K562 (cell line): Measurements from ENCODE around the gene ASIP. TPM values are rescaled to one million over a fixed set of nuclear protein-coding genes. Genes with fewer than 3 reads are reported as not detected.

Experiments used
- FOXM1 ChIP-seq, 2 experiments: fragments of 450-650 bp in 1 of 2; sonication (generic) in 1 of 2; formaldehyde crosslinking in 1 of 2; IDR thresholded peaks; 2 replicates each; pipeline versions ENCODE4 v1.6.1 to v1.9.0; 2017 to 2022; ENCODE audit warnings: low read depth in 2 of 2, mild to moderate bottlenecking in 2 of 2, missing genetic modification reagents in 1 of 2, moderate library complexity in 1 of 2
- HDAC3 ChIP-seq: fragments of 450-650 bp; IDR thresholded peaks from 2 replicates; pipeline ENCODE4 v1.6.1; 2018; ENCODE audit warnings: borderline replicate concordance, mild to moderate bottlenecking, moderate library complexity; ENCODE audit not compliant: partially characterized antibody
- HMG20B ChIP-seq: fragments of 250-450 bp; sonication (Bioruptor Pico); IDR thresholded peaks from 2 replicates; pipeline ENCODE4 v1.5.0; 2021; ENCODE audit warnings: mild to moderate bottlenecking
- KLF10 ChIP-seq: fragments of 250-450 bp; sonication (Bioruptor Pico); IDR thresholded peaks from 2 replicates; pipeline ENCODE4 v1.6.1; 2021; ENCODE audit warnings: matching md5 sums
- MTA2 ChIP-seq: fragments of 450-650 bp; IDR thresholded peaks from 2 replicates; pipeline ENCODE4 v1.6.1; 2016; ENCODE audit warnings: low read depth
- MTA3 ChIP-seq: fragments of 450-650 bp; formaldehyde crosslinking; IDR thresholded peaks from 2 replicates; pipeline ENCODE4 v1.6.1; 2017; ENCODE audit warnings: mild to moderate bottlenecking, borderline replicate concordance
- POLR2A ChIP-seq: fragments of 450-650 bp; conservative IDR thresholded peaks from 2 replicates; pipeline ENCODE4 v1.6.1; 2016
- POLR3G ChIP-seq: IDR thresholded peaks from 2 replicates; pipeline ENCODE4 v1.6.1; 2011; ENCODE audit not compliant: insufficient read length, insufficient replicate concordance; ENCODE audit errors: extremely low read depth
- PTTG1 ChIP-seq: fragments of 450-650 bp; IDR thresholded peaks from 2 replicates; pipeline ENCODE4 v1.6.1; 2016; ENCODE audit warnings: low read depth, mild to moderate bottlenecking, missing genetic modification characterization, missing compliant biosample characterization
- SMC3 ChIP-seq: conservative IDR thresholded peaks from 2 replicates; pipeline ENCODE4 v1.6.1; 2011; ENCODE audit warnings: low read depth, low read length, improper control_type of control experiment; ENCODE audit not compliant: insufficient read depth
- ZNF24 ChIP-seq: fragments of 450-650 bp; IDR thresholded peaks from 2 replicates; pipeline ENCODE4 v1.6.1; 2016
- ZNF280B ChIP-seq: fragments of 250-450 bp; sonication (Bioruptor Pico); IDR thresholded peaks from 2 replicates; pipeline ENCODE4 v1.5.1; 2021; ENCODE audit warnings: mild to moderate bottlenecking
- ZNF316 ChIP-seq: fragments of 450-650 bp; IDR thresholded peaks from 2 replicates; pipeline ENCODE4 v1.6.1; 2016
- polyA plus RNA-seq, 8 experiments: library from polyadenylated mRNA; depleted of rRNA in 4 of 8; stranded (reverse) in 5 of 8; unstranded in 3 of 8; fragments of >200 nt; fragmentation: Nextera tagmentation in 2 of 8; fragmentation: Illumina TruSeq in 1 of 8; extraction: Ambion mirVana in 2 of 8; extraction: Trizol in 1 of 8; gene quantifications; 2 replicates each; pipeline versions ENCODE4 v1.2.1 to v1.2.3, GENCODE V29; 2011 to 2014; ENCODE audit warnings: inconsistent platforms in 1 of 8, missing spikeins in 1 of 8
- total RNA-seq, 7 experiments: library from RNA; depleted of rRNA in 6 of 7; stranded (reverse); fragments of >200 nt in 6 of 7; fragmentation: Illumina TruSeq in 2 of 7; extraction: Trizol in 2 of 7; gene quantifications; 2 replicates each; pipeline versions ENCODE4 v1.2.1 to v1.2.3, GENCODE V29; 2011 to 2021; ENCODE audit warnings: low replicate concordance in 1 of 7
- TF ChIP-seq, protein P1 (sequence below): sonication (generic); formaldehyde crosslinking; IDR thresholded peaks from 2 replicates; pipeline ENCODE4 v1.8.1; 2023; ENCODE audit warnings: missing genetic modification reagents, mild to moderate bottlenecking, borderline replicate concordance
- TF ChIP-seq, protein P2 (sequence below): fragments of 250-450 bp; sonication (Bioruptor Pico); IDR thresholded peaks from 2 replicates; pipeline ENCODE4 v1.6.1; 2021; ENCODE audit warnings: mild to moderate bottlenecking
- TF ChIP-seq, protein P3 (sequence below): fragments of 250-450 bp; sonication (Bioruptor Pico); IDR thresholded peaks from 2 replicates; pipeline ENCODE4 v1.5.0; 2022; ENCODE audit warnings: mild to moderate bottlenecking
- TF ChIP-seq, protein P4 (sequence below): sonication (generic); formaldehyde crosslinking; IDR thresholded peaks from 2 replicates; pipeline ENCODE4 v1.8.1; 2023; ENCODE audit warnings: mild to moderate bottlenecking, missing genetic modification reagents

ASIP gene
- total and polyA plus RNA-seq, 9 of the 15 experiments (the other 6 are each of a cell fraction or from before 2014, with no cell fraction given), result not detected

- TF ChIP-seq MTA3 (0 out of 2 replicates have a peak, but pooled peaks have one; percentile 72), KLF10 (CRISPR knock-in tag) (no peak), POLR3G (no peak), SMC3 (no peak), ZNF280B (CRISPR knock-in tag) (no peak), HMG20B (CRISPR knock-in tag) (no peak), FOXM1 (IDR thresholded peaks at IDR 0.05; ENCODE audit: low read depth) (no peak), FOXM1 (CRISPR knock-in tag; IDR thresholded peaks at IDR 0.05; ENCODE audit: low read depth) (peak; percentile 48; the same call in 1 of the 2 replicates), MTA2 (no peak), HDAC3 (no peak), PTTG1 (tag) (no peak), ZNF24 (no peak), POLR2A (peak; percentile 91), ZNF316 (peak; percentile 27; the same call in 1 of the 2 replicates)
- TF ChIP-seq, protein P1, sequence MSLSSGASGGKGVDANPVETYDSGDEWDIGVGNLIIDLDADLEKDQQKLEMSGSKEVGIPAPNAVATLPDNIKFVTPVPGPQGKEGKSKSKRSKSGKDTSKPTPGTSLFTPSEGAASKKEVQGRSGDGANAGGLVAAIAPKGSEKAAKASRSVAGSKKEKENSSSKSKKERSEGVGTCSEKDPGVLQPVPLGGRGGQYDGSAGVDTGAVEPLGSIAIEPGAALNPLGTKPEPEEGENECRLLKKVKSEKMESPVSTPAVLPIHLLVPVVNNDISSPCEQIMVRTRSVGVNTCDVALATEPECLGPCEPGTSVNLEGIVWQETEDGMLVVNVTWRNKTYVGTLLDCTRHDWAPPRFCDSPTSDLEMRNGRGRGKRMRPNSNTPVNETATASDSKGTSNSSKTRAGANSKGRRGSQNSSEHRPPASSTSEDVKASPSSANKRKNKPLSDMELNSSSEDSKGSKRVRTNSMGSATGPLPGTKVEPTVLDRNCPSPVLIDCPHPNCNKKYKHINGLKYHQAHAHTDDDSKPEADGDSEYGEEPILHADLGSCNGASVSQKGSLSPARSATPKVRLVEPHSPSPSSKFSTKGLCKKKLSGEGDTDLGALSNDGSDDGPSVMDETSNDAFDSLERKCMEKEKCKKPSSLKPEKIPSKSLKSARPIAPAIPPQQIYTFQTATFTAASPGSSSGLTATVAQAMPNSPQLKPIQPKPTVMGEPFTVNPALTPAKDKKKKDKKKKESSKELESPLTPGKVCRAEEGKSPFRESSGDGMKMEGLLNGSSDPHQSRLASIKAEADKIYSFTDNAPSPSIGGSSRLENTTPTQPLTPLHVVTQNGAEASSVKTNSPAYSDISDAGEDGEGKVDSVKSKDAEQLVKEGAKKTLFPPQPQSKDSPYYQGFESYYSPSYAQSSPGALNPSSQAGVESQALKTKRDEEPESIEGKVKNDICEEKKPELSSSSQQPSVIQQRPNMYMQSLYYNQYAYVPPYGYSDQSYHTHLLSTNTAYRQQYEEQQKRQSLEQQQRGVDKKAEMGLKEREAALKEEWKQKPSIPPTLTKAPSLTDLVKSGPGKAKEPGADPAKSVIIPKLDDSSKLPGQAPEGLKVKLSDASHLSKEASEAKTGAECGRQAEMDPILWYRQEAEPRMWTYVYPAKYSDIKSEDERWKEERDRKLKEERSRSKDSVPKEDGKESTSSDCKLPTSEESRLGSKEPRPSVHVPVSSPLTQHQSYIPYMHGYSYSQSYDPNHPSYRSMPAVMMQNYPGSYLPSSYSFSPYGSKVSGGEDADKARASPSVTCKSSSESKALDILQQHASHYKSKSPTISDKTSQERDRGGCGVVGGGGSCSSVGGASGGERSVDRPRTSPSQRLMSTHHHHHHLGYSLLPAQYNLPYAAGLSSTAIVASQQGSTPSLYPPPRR (CRISPR knock-in tag), result no peak
- TF ChIP-seq, protein P2, sequence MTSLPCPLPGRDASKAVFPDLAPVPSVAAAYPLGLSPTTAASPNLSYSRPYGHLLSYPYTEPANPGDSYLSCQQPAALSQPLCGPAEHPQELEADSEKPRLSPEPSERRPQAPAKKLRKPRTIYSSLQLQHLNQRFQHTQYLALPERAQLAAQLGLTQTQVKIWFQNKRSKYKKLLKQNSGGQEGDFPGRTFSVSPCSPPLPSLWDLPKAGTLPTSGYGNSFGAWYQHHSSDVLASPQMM (CRISPR knock-in tag), result no peak
- TF ChIP-seq, protein P3, sequence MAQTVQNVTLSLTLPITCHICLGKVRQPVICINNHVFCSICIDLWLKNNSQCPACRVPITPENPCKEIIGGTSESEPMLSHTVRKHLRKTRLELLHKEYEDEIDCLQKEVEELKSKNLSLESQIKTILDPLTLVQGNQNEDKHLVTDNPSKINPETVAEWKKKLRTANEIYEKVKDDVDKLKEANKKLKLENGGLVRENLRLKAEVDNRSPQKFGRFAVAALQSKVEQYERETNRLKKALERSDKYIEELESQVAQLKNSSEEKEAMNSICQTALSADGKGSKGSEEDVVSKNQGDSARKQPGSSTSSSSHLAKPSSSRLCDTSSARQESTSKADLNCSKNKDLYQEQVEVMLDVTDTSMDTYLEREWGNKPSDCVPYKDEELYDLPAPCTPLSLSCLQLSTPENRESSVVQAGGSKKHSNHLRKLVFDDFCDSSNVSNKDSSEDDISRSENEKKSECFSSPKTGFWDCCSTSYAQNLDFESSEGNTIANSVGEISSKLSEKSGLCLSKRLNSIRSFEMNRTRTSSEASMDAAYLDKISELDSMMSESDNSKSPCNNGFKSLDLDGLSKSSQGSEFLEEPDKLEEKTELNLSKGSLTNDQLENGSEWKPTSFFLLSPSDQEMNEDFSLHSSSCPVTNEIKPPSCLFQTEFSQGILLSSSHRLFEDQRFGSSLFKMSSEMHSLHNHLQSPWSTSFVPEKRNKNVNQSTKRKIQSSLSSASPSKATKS (CRISPR knock-in tag), result no peak
- TF ChIP-seq, protein P4, sequence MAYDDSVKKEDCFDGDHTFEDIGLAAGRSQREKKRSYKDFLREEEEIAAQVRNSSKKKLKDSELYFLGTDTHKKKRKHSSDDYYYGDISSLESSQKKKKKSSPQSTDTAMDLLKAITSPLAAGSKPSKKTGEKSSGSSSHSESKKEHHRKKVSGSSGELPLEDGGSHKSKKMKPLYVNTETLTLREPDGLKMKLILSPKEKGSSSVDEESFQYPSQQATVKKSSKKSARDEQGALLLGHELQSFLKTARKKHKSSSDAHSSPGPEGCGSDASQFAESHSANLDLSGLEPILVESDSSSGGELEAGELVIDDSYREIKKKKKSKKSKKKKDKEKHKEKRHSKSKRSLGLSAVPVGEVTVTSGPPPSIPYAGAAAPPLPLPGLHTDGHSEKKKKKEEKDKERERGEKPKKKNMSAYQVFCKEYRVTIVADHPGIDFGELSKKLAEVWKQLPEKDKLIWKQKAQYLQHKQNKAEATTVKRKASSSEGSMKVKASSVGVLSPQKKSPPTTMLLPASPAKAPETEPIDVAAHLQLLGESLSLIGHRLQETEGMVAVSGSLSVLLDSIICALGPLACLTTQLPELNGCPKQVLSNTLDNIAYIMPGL (CRISPR knock-in tag), result peak; percentile 67; the same call in 1 of the 2 replicates
Measured at GRCh38 chr20:34302723-34303533, 61.7 kb downstream of the ASIP start, which contains the start of gene AHCY (continued).
